B cell (primary cell): Measurements from ENCODE around the gene HPRT1.

Source experiments
- CTCF ChIP-seq: fragments of 200-600 bp; IDR thresholded peaks from one replicate; pipeline ENCODE4 v1.8.0; 2022; ENCODE audit warnings: antibody characterized with exemption, mild to moderate bottlenecking
- EZH2 ChIP-seq: IDR thresholded peaks from 2 replicates; pipeline ENCODE4 v1.6.1; 2012; ENCODE audit warnings: borderline replicate concordance, low read depth, mild to moderate bottlenecking, moderate library complexity, low read length; ENCODE audit not compliant: insufficient read depth, poor library complexity, severe bottlenecking

DNA sequence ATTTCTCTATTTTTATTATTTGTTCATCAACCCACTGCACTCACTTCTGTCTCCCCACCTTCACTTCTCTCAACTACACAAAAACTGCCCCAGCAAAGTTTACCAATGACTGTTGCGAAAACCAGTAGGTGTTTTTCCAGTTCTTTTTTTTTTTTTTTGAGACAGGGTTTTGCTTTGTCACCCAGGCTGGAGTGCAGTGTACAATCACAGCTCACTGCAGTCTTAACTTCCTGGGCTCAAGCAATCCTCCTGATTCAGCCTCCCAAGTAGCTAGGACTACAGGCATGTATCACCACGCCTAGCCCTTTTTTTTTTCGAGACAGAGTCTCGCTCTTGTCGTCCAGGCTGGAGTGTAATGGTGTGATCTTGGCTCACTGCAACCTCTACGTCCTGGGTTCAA is 24.1 kb upstream of the HPRT1 start:
- TF ChIP-seq CTCF (no peak), EZH2 (no peak)
